Measurements from ENCODE around the gene SLC29A1. TPM values are rescaled to one million over a fixed set of nuclear protein-coding genes. Genes with fewer than 3 reads are reported as not detected.

The SLC29A1 gene
- total and polyA plus RNA-seq, 9 of the 15 experiments (the other 6 are each of a cell fraction or from before 2014, with no cell fraction given), result 18.9 to 170 (median 57.7) TPM

DNA sequence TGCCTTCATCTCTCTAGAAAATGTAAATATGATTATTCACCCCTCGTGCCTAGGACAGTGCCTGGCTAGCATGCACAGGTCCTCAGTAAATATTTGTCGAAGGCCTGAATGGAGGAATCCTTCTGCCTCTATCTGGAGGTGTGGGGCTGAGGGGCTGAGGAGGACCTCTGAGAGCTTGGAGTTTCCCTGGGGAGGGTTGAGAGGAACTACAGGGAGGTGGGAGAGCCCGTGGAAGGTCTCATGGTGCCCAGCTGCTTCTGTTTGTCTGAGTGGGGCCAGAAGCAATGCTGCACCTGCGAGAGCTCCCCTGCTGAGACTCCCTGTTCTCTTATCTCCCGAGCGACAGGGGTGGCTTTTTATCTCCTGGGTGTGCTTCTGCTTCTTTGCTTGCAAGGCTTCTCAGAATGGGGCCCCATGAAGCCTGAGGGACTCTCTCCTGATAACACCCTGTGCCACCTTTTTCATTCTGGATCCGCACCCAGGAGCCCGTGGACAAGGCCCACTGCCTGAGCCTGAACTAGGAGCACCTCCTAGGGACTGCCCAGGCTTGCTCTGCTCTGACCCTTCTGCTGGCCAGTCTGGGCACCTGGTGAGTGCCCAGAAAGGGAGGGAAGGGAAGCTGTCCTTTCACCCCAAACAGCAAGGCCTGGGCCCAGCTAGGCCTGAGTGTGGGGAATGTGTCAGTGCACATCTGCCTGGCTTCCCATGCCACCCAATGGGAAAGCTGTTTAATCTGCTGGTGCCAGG is 2.4 kb downstream of the SLC29A1 start (continued):
- TF ChIP-seq, protein P1, sequence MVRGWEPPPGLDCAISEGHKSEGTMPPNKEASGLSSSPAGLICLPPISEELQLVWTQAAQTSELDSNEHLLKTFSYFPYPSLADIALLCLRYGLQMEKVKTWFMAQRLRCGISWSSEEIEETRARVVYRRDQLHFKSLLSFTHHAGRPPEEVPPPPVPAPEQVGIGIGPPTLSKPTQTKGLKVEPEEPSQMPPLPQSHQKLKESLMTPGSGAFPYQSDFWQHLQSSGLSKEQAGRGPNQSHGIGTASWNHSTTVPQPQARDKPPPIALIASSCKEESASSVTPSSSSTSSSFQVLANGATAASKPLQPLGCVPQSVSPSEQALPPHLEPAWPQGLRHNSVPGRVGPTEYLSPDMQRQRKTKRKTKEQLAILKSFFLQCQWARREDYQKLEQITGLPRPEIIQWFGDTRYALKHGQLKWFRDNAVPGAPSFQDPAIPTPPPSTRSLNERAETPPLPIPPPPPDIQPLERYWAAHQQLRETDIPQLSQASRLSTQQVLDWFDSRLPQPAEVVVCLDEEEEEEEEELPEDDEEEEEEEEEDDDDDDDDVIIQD (CRISPR knock-in tag; IDR thresholded peaks at IDR 0.05), result peak; percentile 52; the same call in 1 of the 2 replicates
- TF ChIP-seq ELK3 (CRISPR knock-in tag; IDR thresholded peaks at IDR 0.05) (0 out of 2 replicates have a peak, but pooled peaks have one; percentile 11), RREB1 (CRISPR knock-in tag; IDR thresholded peaks at IDR 0.05) (no peak), FOXM1 (IDR thresholded peaks at IDR 0.05; ENCODE audit: low read depth) (peak; percentile 88), FOXM1 (CRISPR knock-in tag; IDR thresholded peaks at IDR 0.05; ENCODE audit: low read depth) (no peak), VEZF1 (CRISPR knock-in tag; IDR thresholded peaks at IDR 0.05) (peak; percentile 77)
- TF ChIP-seq, protein P2, sequence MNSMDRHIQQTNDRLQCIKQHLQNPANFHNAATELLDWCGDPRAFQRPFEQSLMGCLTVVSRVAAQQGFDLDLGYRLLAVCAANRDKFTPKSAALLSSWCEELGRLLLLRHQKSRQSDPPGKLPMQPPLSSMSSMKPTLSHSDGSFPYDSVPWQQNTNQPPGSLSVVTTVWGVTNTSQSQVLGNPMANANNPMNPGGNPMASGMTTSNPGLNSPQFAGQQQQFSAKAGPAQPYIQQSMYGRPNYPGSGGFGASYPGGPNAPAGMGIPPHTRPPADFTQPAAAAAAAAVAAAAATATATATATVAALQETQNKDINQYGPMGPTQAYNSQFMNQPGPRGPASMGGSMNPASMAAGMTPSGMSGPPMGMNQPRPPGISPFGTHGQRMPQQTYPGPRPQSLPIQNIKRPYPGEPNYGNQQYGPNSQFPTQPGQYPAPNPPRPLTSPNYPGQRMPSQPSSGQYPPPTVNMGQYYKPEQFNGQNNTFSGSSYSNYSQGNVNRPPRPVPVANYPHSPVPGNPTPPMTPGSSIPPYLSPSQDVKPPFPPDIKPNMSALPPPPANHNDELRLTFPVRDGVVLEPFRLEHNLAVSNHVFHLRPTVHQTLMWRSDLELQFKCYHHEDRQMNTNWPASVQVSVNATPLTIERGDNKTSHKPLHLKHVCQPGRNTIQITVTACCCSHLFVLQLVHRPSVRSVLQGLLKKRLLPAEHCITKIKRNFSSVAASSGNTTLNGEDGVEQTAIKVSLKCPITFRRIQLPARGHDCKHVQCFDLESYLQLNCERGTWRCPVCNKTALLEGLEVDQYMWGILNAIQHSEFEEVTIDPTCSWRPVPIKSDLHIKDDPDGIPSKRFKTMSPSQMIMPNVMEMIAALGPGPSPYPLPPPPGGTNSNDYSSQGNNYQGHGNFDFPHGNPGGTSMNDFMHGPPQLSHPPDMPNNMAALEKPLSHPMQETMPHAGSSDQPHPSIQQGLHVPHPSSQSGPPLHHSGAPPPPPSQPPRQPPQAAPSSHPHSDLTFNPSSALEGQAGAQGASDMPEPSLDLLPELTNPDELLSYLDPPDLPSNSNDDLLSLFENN (IDR thresholded peaks at IDR 0.05; ENCODE audit: low read depth in 2 of 2, low read length in 2 of 2), result peak in 1 of 2 experiments; percentile 86; a peak in 2 of 4 replicates
- TF ChIP-seq, protein P3, sequence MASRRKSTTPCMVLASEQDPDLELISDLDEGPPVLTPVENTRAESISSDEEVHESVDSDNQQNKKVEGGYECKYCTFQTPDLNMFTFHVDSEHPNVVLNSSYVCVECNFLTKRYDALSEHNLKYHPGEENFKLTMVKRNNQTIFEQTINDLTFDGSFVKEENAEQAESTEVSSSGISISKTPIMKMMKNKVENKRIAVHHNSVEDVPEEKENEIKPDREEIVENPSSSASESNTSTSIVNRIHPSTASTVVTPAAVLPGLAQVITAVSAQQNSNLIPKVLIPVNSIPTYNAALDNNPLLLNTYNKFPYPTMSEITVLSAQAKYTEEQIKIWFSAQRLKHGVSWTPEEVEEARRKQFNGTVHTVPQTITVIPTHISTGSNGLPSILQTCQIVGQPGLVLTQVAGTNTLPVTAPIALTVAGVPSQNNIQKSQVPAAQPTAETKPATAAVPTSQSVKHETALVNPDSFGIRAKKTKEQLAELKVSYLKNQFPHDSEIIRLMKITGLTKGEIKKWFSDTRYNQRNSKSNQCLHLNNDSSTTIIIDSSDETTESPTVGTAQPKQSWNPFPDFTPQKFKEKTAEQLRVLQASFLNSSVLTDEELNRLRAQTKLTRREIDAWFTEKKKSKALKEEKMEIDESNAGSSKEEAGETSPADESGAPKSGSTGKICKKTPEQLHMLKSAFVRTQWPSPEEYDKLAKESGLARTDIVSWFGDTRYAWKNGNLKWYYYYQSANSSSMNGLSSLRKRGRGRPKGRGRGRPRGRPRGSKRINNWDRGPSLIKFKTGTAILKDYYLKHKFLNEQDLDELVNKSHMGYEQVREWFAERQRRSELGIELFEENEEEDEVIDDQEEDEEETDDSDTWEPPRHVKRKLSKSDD (conservative IDR thresholded peaks at IDR 0.05; ENCODE audit: low read length), result no peak
